Vagina (tissue), 2 donors: ENCODE results near the gene GSC2.

Experiments
- CTCF ChIP-seq, 3 experiments: fragments of 450-650 bp in 2 of 3; fragments of 200-600 bp in 1 of 3; sonication (generic) in 1 of 3; IDR thresholded peaks; one replicate each; pipeline ENCODE4 v1.5.1; 2017 to 2019; ENCODE audit warnings: antibody characterized with exemption in 3 of 3, mild to moderate bottlenecking in 2 of 3, moderate library complexity in 2 of 3
- POLR2A ChIP-seq, 2 donors: fragments of 450-650 bp; IDR thresholded peaks; one replicate each; pipeline ENCODE4 v1.6.1; 2017; ENCODE audit warnings: antibody characterized with exemption in 2 of 2, mild to moderate bottlenecking in 2 of 2, moderate library complexity in 2 of 2
- POLR2AphosphoS5 ChIP-seq, 2 donors: sonication (generic); formaldehyde crosslinking; IDR thresholded peaks; one replicate each; pipeline ENCODE4 v1.9.0; 2017; ENCODE audit warnings: antibody characterized with exemption in 2 of 2, mild to moderate bottlenecking in 2 of 2, low read depth in 1 of 2; ENCODE audit not compliant: insufficient read depth in 1 of 2

DNA sequence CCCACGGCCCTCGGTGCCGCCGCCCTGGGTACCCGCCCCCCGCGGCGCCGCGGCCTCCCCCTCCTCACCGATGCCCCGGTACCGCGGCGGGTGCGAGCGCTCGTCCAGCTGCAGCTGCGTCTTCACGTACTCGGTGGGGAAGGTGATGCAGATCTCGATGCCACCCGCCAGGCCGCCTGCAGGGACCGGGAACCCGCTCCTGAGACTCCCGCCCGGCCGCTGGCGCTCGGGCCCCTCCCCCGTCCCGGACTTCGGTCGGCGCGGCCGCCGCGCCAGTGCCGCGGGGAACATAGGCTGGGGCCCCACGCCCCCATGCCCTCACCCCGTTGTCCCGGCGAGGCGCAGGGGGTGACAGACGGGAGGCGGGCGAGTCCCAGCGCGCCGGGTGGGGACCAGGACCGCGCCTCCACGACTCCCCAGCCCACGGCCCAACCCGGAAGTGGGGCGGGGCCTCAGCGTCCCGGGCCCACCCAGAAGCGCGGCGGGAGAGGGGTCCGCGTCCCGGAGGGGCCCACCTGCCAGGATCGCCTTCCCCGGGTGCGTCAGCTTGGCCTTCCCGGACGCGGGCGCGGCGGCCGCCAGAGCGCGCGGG is 28.1 kb upstream of the GSC2 start:
- TF ChIP-seq CTCF (IDR thresholded peaks at IDR 0.05) (no peak), POLR2A (IDR thresholded peaks at IDR 0.05) (no peak), POLR2AphosphoS5 (IDR thresholded peaks at IDR 0.05; ENCODE audit: insufficient read depth in 1 of 2, low read depth in 1 of 2) (no peak)
